Head of caudate nucleus (tissue), 42 donors: ENCODE data around the gene NOP56.

Experiments used
- DNase-seq, 42 donors: peaks; one replicate each; pipeline versions ENCODE4 v3.0.0 to v3.0.0-alpha.2; 2020 to 2021; ENCODE audit warnings: mixed read lengths in 7 of 42
- intact Hi-C: fragments of 100-400 bp; cut with DNase I; formaldehyde crosslinking; loops from one replicate; pipeline ENCODE4 v1.15.0; 2022

Gene NOP56

GRCh38 chr20:2695206-2695983, 43.0 kb downstream of the NOP56 start:
- DNase-seq: peak in 1 of 42 donors; percentile 22
- intact Hi-C loops: loop anchor here (10.0 kb wide), 1 partner anchor 139 kb away; no protein-coding TSS in a partner anchor

DNA sequence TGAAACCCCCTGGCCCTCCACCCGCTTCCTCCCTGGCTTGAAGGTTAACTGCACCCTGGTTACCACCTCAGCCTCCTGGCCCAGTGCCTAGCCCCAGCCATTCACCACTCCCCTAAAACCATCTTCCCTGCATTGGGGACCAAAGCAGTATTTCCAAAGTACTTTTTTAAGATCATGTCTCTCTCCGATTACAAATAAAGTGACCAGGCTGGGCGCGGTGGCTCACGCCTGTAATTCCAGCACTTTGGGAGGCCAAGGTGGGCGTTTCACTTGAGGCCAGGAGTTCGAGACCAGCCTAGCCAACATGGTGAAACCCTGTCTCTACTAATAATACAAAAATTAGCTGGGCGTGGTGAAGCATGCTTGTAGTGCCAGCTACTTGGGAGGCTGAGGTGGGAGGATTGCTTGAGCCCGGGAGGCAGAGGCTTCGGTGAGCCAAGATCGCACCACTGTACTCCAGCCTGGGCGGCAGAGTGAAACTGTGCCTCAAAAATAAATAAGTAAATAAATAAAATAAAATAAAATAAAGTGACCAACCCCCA, 43.6 kb downstream of the NOP56 start:
- peak in 3 of 42 donors; percentile 30 to 38 (median 35) for DNase-seq
- intact Hi-C loops: loop anchor here (10.0 kb wide), 1 partner anchor 139 kb away; no protein-coding TSS in a partner anchor

GRCh38 chr20:2696646-2697045, 44.2 kb downstream of the NOP56 start:
- peak in 4 of 42 donors; percentile 18 to 21 (median 19) for DNase-seq
- intact Hi-C loops: loop anchor here (10.0 kb wide), 1 partner anchor 138 kb away; no protein-coding TSS in a partner anchor

- intact Hi-C loops: loop anchor here (10.0 kb wide), 1 partner anchor 137 kb away; no protein-coding TSS in a partner anchor
- peak in 4 of 42 donors; percentile 21 to 37 (median 33) for DNase-seq
Observed at GRCh38 chr20:2697768-2698167, 45.3 kb downstream of the NOP56 start.

GRCh38 chr20:2698186-2698817, 45.9 kb downstream of the NOP56 start:
- peak in 3 of 42 donors; percentile 17 to 37 (median 21) for DNase-seq
- intact Hi-C loops: loop anchor here (10.0 kb wide), 1 partner anchor 136 kb away; no protein-coding TSS in a partner anchor

DNA sequence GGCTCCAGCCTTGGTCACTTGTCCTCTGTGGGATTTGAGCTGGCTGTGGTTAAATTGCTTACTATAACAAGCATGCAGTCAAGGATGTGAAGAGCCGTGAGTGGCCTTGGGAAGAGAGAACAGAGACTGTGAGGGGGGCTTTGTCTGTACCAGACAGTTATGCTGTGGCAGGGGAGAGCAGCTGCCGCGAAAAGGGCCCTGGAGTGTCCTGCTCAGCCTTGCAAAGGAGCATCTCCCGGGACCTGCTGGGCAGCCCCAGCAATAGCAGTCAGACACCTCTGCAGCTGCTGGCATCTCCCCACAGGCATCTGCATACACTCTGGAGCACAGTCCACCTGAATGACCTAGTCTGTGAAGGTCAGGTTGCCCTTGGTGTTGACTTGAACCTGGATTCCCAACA, 46.5 kb downstream of the NOP56 start:
- intact Hi-C loops: loop anchor here (10.0 kb wide), 1 partner anchor 136 kb away; no protein-coding TSS in a partner anchor

GRCh38 chr20:2699775-2700413, 47.5 kb downstream of the NOP56 start:
- intact Hi-C loops: loop anchor here (10.0 kb wide), 1 partner anchor 135 kb away; no protein-coding TSS in a partner anchor

More for the DNA sequence above, 46.5 kb downstream of the NOP56 start:
- DNase-seq: peak in 2 of 42 donors; percentile 34 to 39

DNA sequence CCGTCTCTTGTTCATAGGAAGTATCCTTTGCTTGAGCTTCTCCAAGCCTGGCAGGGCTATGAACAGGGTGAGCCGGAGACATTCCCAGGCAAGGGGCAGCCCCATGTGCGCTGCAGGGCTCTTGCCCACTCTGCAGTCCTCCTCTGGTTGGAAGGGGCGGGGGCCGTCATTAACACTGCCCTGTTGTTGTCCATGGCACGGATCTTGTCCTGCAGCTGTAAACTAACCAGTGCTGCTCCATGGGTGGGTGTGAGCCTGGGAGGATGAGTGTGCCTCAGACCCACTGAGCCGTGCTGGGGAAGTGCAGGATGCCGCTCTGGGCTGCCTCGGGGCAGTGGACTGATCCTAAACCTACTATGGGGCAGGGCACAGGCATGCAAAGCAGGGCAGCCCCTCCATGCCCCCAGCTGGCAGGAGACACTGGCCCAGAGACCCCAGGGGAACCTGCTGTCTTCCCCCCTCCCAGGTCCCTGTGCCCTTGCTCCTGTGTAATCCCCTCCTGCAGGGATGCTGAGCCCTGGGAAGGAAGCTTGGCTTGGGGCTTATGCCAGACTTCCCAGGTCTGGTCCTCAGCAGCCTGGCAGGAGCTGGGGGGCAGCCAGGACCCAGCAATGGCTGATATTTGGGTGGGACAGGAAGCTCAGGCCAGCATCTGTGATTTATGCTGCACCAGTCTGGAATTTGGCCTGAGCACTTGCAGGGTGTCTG, 48.6 kb downstream of the NOP56 start:
- intact Hi-C loops: no loop called here
- peak in 41 of 42 donors; percentile 35 to 83 (median 63) for DNase-seq

More at GRCh38 chr20:2699775-2700413, 47.5 kb downstream of the NOP56 start:
- DNase-seq: peak in 2 of 42 donors; percentile 27 to 42

DNA sequence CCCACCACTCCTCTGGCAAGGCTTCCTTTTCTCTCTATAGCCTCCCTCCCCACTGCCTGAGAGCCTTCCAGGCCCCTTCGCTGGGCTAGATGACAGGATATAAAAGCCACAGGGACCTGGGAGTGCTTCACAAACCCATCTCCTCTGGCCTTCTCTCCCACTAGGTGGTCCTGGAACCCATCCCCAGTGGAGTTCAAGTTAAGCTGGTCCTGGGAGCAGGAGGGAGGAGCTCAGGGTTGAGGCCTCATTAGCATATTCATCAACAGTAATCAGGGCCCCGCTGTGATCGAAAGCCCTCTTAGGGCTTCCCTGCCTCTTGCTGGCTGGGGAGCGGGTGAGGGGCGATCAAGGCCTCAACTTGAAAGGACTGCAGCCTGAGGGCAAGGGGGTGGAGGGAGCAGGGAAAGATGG, 49.2 kb downstream of the NOP56 start:
- intact Hi-C loops: no loop called here
- DNase-seq: peak in 1 of 42 donors; percentile 34

- intact Hi-C loops: no loop called here
Observed at GRCh38 chr20:2703716-2704475, 51.5 kb downstream of the NOP56 start.

DNA sequence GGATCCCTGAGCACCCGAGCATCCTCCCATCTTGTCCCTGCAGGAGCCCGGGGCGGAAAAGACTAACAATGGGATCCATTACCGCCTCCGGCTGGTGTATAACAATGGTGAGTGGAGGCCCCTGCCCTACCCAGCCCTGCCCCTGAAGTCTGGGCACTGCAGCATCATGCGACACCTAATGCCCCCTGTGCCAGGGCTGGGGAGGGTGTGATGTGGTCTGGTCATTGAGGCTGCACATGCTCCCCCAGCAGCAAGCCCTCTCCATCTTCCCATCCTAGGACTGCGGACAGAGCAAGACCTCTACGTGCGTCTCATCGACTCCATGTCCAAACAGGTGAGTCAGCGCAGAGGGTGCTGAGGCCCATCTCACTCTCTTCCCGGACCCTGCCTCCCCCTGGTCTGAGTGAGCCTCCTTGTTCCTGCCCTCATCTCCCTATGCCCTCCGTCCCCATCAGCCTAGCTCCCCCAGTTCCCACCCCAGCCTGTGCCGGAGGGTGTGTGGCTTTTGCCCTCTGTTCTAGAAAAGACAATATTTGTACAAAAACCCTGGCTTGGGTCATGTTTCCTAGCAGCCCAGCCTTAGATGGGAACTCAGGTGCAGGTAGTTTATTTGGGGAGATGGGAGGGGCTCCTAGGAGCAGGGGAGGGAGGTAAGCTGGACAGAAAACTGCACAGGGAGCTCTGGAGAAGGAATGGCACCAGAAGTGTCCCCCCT, 53.7 kb downstream of the NOP56 start:
- intact Hi-C loops: no loop called here

More at GRCh38 chr20:2703716-2704475, 51.5 kb downstream of the NOP56 start:
- DNase-seq: peak in 1 of 42 donors; percentile 32

GRCh38 chr20:2706688-2707352, 54.4 kb downstream of the NOP56 start:
- peak in 1 of 42 donors; percentile 34 for DNase-seq
- intact Hi-C loops: no loop called here

More for the DNA sequence above, 53.7 kb downstream of the NOP56 start:
- DNase-seq: peak in 1 of 42 donors; percentile 27

DNA sequence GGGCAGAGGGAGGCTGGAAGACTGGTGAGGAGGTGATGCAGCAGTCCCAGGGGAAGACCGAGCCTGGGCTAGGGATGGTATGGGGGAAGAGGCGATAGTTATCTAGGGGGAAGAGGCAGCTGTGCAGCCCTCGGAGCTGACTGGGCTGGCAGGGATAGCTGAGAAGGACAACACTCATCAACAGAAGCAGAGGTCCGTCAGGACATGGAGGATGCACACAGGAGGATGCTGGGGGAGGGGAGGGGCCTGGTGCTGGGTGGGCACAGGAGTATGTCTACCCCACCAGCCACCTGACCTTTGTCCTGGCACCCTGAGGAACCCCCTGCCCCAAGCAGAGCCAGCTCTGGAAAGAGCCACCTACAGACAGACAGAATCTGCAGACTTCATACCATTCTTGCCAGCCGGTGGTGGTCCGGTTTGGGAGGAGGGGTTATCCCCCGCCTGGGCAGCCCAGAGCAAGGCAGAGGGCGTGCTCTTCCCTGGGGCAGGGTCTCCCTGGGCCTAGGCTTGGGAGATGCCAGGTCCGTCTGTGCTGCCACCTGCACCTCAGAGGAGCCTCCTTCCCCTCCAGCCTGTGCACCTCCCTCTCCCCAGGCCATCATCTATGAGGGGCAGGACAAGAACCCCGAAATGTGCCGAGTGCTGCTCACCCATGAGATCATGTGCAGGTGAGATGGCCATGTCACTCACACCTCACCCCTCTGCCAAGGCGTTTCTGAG, 55.1 kb downstream of the NOP56 start:
- DNase-seq: peak in 1 of 42 donors; percentile 22
- intact Hi-C loops: no loop called here
